NCI-H2227 treated with DMSO at 0.1 percent for 48 hours (cell line): ENCODE data around the gene RBM10.
A peak's percentile ranks its signal among the peaks of the same experiment; 100 is the strongest.

Source experiments
- DNase-seq: peaks from one replicate; lab custom pipeline; 2025; lab: John Stamatoyannopoulos, UW

The RBM10 gene

DNA sequence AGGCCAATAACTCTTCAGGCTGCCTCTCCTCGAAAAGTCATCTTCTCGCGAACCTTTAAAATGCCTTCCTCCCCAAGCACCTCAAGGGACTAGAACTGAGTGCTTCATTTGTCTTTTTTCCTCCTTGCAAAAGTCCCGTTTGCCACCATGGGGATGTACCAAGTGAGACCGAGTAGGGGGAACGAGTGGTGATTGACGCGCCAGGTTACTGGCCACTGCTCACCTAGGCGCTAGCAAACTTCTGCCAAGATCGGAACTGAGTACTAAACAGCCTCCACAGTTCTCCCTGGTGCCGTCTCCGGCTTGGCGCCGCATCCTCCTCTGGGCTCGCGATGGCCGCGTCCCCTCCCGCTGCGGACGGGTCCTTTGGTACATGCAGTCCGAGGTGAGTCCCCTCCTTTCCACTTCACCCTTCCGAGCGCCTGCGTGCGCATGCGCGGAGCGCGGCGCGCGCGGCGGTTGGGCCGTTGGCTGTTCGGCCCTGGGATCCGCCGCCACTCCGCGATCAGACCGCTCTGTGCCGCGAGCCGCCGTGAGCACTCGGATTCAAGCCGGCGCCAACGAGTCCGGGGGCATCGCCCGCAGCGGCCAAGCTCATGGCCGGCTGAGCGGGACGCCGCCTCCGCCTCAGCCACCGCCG lies 73.4 kb downstream of the RBM10 start, which contains the start of gene CDK16:
TSS of gene CDK16 (plus strand) at position 402 of the 640 bp plus-strand sequence. CDS start 4,877 bp downstream, outside the sequence.
- DNase-seq = peak; percentile 96

GRCh38 chrX:47218920-47219815 lies 74.1 kb downstream of the RBM10 start:
- DNase-seq = peak; percentile 28

DNA sequence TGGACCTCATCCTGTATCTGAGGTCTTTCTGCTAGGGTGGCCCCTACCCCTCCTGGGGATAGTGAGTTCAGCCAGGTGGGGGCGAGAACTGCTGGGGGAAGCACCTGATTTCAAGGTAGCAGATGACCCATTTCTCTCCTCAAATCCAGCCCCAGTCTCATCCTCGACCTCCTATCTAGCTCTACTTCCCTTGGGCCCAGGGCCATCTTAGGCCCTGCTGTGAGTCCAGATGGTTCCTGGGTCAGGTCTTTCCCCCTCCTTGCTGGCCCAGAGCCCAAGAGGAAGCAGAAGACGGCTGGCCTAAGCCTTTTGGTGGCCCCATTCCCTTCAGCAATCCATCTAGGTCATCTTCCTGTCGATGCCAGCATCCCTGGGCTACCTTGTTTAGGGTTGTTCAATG lies 76.7 kb downstream of the RBM10 start:
- no peak for DNase-seq

GRCh38 chrX:47222751-47223350 lies 77.8 kb downstream of the RBM10 start:
- no peak for DNase-seq

DNA sequence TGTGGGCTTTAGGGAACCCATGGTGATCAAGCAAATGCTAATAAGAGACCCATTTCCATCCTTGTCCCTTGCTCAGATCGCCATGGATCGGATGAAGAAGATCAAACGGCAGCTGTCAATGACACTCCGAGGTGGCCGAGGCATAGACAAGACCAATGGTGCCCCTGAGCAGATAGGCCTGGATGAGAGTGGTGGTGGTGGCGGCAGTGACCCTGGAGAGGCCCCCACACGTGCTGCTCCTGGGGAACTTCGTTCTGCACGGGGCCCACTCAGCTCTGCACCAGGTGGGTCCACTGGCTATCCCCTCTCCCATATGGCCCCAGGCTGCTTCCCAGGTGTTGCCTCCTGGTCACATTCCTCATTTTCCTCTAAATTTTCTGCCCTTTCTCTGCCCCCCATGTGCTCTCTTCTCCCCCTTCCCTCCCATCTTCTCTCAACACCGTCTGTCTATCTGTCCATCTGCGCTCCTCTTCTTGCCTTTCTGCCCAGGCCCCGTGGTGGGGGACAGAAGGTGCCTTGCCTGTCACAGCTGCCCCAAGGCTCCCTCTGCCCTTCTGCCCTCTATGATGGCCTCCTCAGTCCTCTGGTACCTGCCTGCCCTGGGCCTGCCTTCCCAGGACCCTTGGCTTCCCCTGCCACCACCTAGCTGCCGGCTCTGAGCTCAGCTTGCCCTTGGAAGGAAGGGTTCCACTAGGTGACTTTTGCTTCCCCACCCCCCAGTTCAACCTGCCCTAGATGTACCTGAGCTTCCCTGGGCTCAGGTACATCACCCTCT lies 78.6 kb downstream of the RBM10 start:
- no peak for DNase-seq

DNA sequence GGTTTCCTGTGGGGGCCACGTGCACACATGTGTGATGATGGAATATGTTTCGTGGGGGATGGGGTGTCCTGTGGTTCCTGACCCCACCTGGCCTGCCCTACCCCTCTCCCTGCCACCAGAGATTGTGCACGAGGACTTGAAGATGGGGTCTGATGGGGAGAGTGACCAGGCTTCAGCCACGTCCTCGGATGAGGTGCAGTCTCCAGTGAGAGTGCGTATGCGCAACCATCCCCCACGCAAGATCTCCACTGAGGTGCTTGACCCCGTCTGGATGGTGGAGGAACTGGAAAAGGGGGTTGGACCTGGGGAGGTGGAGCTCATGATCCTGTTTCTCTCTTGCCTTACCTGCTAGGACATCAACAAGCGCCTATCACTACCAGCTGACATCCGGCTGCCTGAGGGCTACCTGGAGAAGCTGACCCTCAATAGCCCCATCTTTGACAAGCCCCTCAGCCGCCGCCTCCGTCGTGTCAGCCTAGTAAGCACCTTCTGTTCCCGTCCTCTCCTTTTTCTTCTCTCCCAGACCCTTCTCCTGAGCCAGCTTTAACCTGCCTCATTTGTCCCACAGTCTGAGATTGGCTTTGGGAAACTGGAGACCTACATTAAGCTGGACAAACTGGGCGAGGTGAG lies 79.4 kb downstream of the RBM10 start:
- no peak for DNase-seq

DNA sequence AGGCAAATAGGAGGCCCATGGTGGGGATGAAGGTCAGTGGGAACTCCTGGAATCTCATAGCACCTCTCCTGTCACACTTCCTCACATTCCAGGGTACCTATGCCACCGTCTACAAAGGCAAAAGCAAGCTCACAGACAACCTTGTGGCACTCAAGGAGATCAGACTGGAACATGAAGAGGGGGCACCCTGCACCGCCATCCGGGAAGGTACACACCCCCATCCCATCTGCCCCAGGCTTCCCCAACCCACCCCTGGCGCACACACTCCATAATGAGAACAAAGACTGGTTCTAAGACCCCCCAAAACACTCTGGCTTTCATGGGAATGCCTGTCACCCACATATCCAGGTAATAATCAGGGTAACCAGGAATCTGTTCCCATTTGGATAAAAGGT lies 79.9 kb downstream of the RBM10 start:
- no peak for DNase-seq

- no peak for DNase-seq
Measured at GRCh38 chrX:47226071-47226470, 81.0 kb downstream of the RBM10 start.

GRCh38 chrX:47226531-47227333 lies 81.7 kb downstream of the RBM10 start:
- no peak for DNase-seq

DNA sequence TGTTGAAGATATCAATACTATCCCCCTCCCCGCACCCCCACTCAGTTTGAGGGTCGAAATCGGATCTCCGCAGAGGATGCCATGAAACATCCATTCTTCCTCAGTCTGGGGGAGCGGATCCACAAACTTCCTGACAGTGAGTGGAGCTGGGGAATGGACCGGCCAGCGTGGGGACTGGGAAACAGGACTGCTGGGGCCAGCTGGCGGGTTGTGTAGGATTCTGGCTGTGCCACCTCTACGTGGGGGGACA lies 82.2 kb downstream of the RBM10 start:
- DNase-seq = no peak

DNA sequence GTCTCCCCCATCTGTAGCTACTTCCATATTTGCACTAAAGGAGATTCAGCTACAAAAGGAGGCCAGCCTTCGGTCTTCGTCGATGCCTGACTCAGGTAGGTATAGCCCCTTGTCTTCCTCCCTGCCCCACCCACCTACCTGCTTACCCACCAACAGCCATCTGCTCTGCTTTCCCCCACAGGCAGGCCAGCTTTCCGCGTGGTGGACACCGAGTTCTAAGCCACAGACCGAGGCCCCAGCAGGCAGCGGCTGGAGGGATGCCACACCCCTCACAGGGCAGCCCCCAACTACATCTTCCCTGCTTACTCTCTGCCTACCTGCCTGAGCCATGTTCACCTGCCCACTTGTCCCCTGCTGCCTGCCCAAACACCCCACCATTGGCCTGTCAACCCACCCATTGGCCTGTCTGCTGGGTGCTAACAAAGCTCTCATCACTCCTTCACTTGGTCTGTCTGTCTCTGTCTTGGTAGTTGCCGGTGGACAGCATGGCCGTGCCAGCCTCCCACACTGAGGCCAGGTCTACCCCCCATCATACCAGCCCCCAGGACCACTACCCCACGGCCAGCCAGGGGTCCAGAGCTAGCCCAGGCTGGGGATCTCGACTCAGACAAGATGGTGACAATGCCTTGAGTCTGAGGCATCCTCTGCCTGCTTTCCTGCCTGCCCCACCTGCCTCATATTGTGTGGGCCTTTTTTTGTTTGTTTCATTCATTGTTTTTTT lies 83.7 kb downstream of the RBM10 start:
- DNase-seq = no peak

DNA sequence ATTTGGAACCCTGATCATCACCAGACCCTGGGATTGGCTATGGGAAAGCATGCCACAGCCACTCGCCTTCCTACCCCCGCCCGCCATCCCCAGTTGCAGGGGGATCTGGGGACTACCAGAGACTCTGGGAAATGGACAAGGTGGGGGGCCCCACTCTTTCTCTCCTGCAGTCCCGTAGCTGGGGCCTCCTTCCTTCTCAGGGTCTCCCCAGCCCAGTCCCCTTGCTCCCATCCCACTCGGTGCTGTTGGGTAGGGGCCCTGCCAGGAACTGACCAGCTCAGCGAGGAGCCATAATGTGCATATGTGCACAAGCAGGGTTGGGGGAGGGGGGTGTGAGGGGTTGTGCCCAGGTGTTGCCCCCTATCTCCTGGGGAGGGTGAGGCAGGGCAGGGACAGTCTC lies 84.4 kb downstream of the RBM10 start:
- no peak for DNase-seq

GRCh38 chrX:47230136-47230868 lies 85.3 kb downstream of the RBM10 start:
- DNase-seq = no peak

GRCh38 chrX:47231167-47231566 lies 86.1 kb downstream of the RBM10 start:
- DNase-seq = no peak

DNA sequence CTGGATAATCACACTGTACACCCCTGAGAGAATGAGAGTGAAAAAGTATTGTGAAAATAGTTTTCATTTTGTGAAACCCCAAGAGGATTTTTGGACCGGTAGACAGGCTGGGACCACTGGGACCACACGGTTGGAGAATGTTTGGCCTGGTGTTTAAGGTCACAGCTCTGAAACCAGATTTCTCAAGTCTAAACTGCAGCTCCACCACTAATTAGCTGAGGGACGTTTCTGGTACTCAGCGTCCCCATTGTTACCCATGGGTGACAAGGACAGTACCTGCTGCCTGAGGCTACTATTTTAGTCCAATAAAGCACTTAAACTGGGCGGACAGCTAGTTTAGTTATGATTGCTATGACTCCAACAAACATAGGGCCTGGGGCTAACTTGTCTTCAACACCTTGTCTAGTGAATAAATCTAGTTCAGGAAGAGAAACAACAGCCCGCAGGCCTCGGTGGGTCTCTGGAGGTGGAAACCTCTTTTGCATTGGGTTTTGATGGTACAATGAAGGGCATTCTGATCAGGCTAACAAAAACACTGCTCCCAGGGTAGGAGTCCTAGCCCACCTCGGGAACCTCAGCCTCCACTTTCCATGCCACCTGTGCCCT lies 87.3 kb downstream of the RBM10 start:
- no peak for DNase-seq

- peak; percentile 74 for DNase-seq
Measured at GRCh38 chrX:47232803-47233332, 87.8 kb downstream of the RBM10 start, which contains the start of gene USP11. Gene USP11 (plus strand): TSS chrX:47233009. CDS start chrX:47233044, 35 bp downstream.

GRCh38 chrX:47233333-47234113 lies 88.5 kb downstream of the RBM10 start:
- peak; percentile 100 for DNase-seq

DNA sequence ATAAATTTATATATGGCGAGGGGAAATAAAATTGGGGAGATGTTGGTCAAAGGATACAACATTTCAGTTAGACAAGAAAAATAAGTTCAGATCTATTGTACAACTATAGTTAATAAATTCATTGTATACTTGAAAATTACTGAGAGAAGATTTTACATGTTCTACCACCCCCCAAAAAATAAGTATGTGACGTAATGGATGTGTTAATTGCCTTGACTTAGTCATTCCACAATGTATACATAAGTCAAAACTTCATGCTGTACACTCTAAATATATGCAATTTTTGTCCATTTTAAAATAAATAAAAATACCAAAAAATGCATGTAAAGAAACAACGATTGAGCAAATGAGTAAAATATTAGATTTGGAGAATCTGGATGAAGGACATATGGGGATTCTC lies 89.6 kb downstream of the RBM10 start:
- DNase-seq = no peak
